DOHH2 (cell line): ENCODE data around the gene TUBA4A.

Source experiments
- H3F3A ChIP-seq: fragments of 200-600 bp; sonication (generic), shearing (Covaris generic); 2 replicates; pipeline ENCODE4 v1.6.0; 2016; ENCODE audit warnings: antibody characterized with exemption, mild to moderate bottlenecking; ENCODE audit not compliant: control insufficient read depth, insufficient read depth
- H3K27ac ChIP-seq: fragments of 200-600 bp; sonication (generic); 2 replicates; pipeline ENCODE4 v1.5.1; 2014; ENCODE audit warnings: low read depth, mild to moderate bottlenecking, low read length, moderate library complexity
- H3K27me3 ChIP-seq: fragments of 200-600 bp; sonication (generic); 2 replicates; pipeline ENCODE4 v1.6.1; 2014; ENCODE audit warnings: mild to moderate bottlenecking, low read length, mixed read lengths; ENCODE audit not compliant: control insufficient read depth
- H3K36me3 ChIP-seq: fragments of 200-600 bp; sonication (generic); 2 replicates; pipeline ENCODE4 v1.6.1; 2014; ENCODE audit warnings: mild to moderate bottlenecking, low read length, moderate library complexity, mixed read lengths; ENCODE audit not compliant: control insufficient read depth
- H3K4me1 ChIP-seq: fragments of 200-600 bp; sonication (generic); 2 replicates; pipeline ENCODE4 v1.6.1; 2014; ENCODE audit warnings: mild to moderate bottlenecking, low read length, mixed read lengths; ENCODE audit not compliant: control insufficient read depth
- H3K4me2 ChIP-seq: fragments of 200-600 bp; sonication (generic); 2 replicates; pipeline ENCODE4 v1.6.0; 2014; ENCODE audit warnings: mild to moderate bottlenecking, low read length, moderate library complexity
- H3K4me3 ChIP-seq: fragments of 200-600 bp; sonication (generic); 2 replicates; pipeline ENCODE4 v1.5.1; 2014; ENCODE audit warnings: mild to moderate bottlenecking, low read length, mixed read lengths
- H3K79me2 ChIP-seq: fragments of 200-600 bp; sonication (generic); 2 replicates; pipeline ENCODE4 v1.6.1; 2014; ENCODE audit warnings: mild to moderate bottlenecking, low read length, mixed read lengths; ENCODE audit not compliant: control insufficient read depth
- H3K9me2 ChIP-seq: fragments of 200-600 bp; sonication (generic); replicated peaks from 2 replicates; pipeline ENCODE4 v1.6.1; 2014; ENCODE audit warnings: mild to moderate bottlenecking, low read length, mixed read lengths; ENCODE audit not compliant: control insufficient read depth
- H3K9me3 ChIP-seq: fragments of 200-600 bp; sonication (generic); 2 replicates; pipeline ENCODE4 v1.6.1; 2014; ENCODE audit warnings: antibody characterized with exemption, low read length, mixed read lengths; ENCODE audit not compliant: control insufficient read depth, insufficient read depth
- H4K20me1 ChIP-seq: fragments of 200-600 bp; sonication (generic); 2 replicates; pipeline ENCODE4 v1.6.0; 2014; ENCODE audit warnings: low read depth, mild to moderate bottlenecking, antibody characterized with exemption, low read length, moderate library complexity; ENCODE audit not compliant: control insufficient read depth, insufficient read depth
- CTCF ChIP-seq: fragments of 200-600 bp; sonication (generic); IDR thresholded peaks from one replicate; pipeline ENCODE4 v1.5.1; 2014; ENCODE audit warnings: antibody characterized with exemption, mild to moderate bottlenecking, low read depth, low read length; ENCODE audit not compliant: poor library complexity, severe bottlenecking
- EZH2phosphoT487 ChIP-seq: fragments of 200-600 bp; sonication (generic); IDR thresholded peaks from 2 replicates; pipeline ENCODE4 v1.6.1; 2017; ENCODE audit warnings: borderline replicate concordance, mild to moderate bottlenecking, antibody characterized with exemption, low read length, moderate library complexity, mixed read lengths

Gene TUBA4A

GRCh38 chr2:219270055-219270372 is 16.3 kb upstream of the TUBA4A start:
- Histone ChIP-seq H3K27me3 (0 out of 2 replicates have a peak, but pooled peaks cover 3% of the 10 kb centered on the region), H3K4me2 (no peak overlapping the region), H3K9me2 (no peaks in the 10 kb centered on the region), H3F3A (no peaks in the 10 kb centered on the region), H3K27ac (no peak overlapping the region), H3K36me3 (no peaks in the 10 kb centered on the region), H3K9me3 (no peaks in the 10 kb centered on the region), H3K79me2 (no peaks in the 10 kb centered on the region), H3K4me3 (no peak overlapping the region), H3K4me1 (no peaks in the 10 kb centered on the region), H4K20me1 (no peaks in the 10 kb centered on the region)
- TF ChIP-seq EZH2phosphoT487 (no peak), CTCF (no peak)

- H3K79me2 ChIP-seq = no peaks in the 10 kb centered on the region
- H3K27me3 ChIP-seq = 0 out of 2 replicates have a peak, but pooled peaks cover 3% of the 10 kb centered on the region
- no peak overlapping the region for H3K4me2 ChIP-seq
- H4K20me1 ChIP-seq = no peaks in the 10 kb centered on the region
- H3F3A ChIP-seq = no peaks in the 10 kb centered on the region
- H3K9me2 ChIP-seq = no peaks in the 10 kb centered on the region
- H3K36me3 ChIP-seq = no peaks in the 10 kb centered on the region
- no peak for TF ChIP-seq CTCF
- TF ChIP-seq EZH2phosphoT487 = no peak
- H3K4me1 ChIP-seq = no peaks in the 10 kb centered on the region
- H3K9me3 ChIP-seq = no peaks in the 10 kb centered on the region
- no peak overlapping the region for H3K4me3 ChIP-seq
- no peak overlapping the region for H3K27ac ChIP-seq
Measured at GRCh38 chr2:219269362-219270054, 15.8 kb upstream of the TUBA4A start.

GRCh38 chr2:219268294-219268693 is 14.6 kb upstream of the TUBA4A start:
- 0 out of 2 replicates have a peak, but pooled peaks cover 3% of the 10 kb centered on the region for H3K27me3 ChIP-seq

More at GRCh38 chr2:219268294-219268693, 14.6 kb upstream of the TUBA4A start:
- no peaks in the 10 kb centered on the region for H4K20me1 ChIP-seq
- no peaks in the 10 kb centered on the region for H3K9me3 ChIP-seq
- no peak for TF ChIP-seq CTCF
- TF ChIP-seq EZH2phosphoT487 = no peak
- no peak overlapping the region for H3K4me2 ChIP-seq
- H3K4me3 ChIP-seq = no peak overlapping the region
- no peaks in the 10 kb centered on the region for H3K4me1 ChIP-seq
- no peak overlapping the region for H3K27ac ChIP-seq
- H3K36me3 ChIP-seq = no peaks in the 10 kb centered on the region
- no peaks in the 10 kb centered on the region for H3K79me2 ChIP-seq
- H3F3A ChIP-seq = no peaks in the 10 kb centered on the region
- H3K9me2 ChIP-seq = no peaks in the 10 kb centered on the region
